ENCODE measurements around the gene INSYN2A.

The INSYN2A gene, protein sequence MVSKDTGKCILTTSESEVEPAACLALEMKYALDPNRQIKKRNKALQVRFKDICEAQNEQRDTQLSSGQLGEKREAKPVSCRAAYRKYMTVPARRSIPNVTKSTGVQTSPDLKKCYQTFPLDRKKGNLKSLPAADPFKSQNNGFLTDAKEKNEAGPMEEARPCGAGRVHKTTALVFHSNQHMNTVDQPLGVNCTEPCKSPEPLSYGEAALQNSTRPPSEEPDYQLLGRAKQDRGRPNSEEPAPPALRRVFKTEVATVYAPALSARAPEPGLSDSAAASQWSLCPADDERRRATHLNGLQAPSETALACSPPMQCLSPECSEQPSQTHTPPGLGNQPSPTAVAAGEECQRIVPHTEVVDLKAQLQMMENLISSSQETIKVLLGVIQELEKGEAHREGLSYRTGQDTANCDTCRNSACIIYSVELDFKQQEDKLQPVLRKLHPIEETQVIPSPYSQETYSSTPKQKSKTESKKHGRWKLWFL

DNA sequence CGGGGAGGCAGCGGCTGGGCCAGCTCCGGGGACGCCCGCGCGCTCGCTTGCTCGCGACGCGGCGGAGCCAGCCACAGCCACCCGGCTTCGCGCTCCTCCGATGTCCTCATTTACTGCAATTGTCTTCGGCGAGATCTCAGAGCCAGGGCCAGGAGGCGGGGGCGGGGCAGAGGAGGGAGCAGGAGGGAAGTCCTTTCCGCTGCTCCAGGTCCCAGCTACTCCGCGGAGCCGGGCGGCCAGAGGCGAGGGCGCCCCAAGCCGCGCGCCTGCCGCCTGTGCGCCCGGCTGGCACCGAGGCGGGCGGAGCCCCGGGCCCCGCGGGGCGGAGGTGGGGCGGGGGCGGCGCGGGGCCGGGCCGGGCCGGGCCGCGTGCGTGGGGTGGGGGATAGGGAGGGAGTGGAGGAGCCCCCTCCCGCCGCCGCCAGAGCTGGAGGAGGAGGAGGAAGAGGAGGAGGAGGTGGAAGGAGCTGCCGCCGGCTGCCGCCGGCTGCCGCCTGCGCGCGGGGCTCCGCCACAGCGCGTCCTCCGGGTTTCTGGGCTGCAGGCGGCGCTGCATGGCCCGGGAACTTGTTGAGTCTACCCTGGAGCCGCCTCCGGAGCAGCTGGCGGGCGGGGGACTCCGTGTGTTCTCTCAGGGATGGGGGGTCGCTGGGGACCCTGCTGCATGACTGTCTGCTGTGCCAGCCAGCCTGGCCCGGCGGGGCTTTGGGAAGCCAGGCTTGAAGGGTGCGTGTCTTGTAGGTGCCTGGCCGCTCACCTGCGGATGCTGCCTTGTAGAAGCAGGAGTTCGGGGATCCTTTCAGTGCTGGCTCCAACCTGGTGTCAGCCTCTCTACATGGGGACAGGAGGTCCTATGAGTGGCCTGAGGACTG is at the start of gene INSYN2A:
Gene INSYN2A, minus strand, starts transcription at position 310 of the 872 bp plus-strand sequence. CDS start 20,196 bp downstream, outside the sequence.
- DNase-seq: peak; percentile 49 to 51

DNA sequence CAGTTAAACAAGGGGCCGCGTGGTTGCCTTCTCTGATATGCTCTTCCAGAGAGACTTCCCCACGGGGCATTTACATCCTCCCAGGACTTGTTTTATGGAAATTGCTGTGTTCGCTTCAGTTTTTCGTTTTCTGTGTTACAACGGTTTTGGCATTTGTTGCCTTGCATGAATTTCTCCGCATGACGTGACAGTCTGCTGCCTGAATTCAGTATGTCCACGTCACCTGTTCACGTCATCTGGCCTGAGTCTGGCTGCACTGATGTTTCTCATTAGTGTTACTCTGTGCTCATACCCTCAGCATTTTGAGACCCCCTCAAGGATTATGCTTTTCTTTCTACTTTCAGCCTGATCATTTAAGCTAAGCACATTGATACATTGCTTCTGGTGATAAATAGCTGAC is 49.1 kb upstream of the INSYN2A start:
- no peak for DNase-seq

DNA sequence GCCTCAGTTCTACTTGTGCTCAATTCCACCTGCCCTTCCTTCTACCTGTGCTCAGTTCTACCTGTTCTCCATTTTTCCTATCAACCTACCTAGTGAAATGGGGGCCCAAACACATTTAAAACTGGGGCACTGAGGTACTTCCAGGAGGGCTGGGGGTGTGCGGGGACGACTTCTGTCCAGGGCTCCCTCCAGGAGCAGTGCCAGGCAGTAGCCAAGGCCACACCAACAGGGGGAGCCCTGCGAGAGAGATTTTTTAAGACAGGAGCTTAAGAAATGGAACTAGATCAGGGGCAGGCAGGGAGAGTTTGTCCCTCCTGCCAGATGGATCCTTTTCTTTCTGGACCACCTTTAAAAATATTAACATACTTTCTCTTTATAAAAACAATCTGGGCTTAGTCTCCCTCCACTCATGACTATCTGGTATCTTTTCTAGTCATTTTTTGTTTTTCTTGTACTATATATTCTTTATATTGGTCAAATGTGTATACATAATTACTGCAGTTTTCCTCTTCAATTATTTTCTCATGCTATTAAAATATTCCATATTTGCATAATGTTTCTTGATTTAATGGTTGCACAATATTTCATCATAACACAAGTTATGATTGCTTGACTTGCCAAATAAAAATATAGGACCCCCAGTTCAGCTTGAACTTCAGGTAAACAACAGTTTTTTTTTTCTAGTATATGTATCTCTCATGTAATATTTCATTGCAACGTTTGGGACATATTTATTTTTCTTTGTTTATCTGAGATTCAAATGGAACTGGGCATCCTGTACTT is 47.3 kb upstream of the INSYN2A start:
- DNase-seq: peak in 1 of 2 donors; percentile 18

DNA sequence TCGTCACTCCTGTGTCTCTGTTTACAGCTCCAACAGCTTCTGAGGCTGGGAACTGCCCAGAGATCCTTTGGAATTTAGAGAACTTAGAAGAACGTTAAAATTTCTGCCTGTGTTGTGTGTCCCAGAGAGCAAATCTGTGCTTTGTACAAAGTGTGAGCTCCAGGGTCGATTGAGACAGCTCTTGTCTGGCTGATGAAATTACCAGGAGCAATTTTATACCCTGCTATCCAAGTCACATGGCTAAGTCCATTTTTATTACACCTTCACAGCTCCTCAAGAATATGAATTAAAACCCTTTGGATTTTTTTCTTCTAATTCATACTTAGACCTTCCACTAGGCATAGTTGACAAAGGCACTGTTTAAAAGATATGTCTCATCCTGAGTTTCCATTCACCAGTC is 46.5 kb upstream of the INSYN2A start:
- no peak for DNase-seq

DNA sequence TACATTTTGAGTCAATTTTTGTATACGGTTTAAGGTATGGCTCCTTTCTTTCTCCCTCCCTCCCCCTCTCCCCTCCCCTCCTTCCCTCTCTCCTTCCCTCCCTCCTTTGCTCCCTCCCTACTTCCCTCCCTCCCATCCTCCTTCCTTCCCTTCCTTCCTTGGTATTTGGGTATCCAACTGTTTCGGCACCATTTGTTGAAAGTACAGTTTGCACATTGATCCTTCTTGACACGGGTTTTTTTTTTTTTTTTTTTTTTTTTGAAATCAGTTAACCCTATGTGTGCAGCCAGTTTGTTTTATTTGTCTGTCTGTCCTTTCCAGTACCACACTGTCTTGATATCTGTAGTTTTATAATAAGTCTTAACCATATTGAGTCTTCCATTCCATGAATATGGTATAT is 39.9 kb upstream of the INSYN2A start:
- DNase-seq: no peak

DNA sequence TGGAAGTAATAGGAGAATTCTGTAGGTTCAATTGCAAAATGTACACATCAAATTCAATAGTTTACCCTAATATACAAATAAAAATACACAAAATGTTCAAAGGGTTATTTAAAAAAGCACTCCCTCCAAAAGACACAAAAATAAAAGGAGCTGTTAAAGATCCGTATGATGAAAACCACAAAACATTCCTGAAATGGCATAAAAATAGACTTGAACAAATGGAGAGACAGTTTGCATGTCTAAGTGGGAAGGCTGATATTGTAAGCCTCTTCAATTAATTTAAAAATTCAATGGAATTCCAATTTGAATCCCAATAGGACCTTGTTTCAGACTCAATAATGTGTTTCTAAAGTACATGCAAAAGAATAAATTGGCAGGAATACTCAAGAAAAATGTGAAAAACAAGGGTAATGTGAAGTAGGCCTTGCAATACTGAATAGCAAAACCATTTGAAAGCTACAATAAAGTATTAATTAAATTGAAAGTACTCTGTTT is 38.0 kb upstream of the INSYN2A start:
- DNase-seq: peak in 1 of 2 donors; percentile 25

DNA sequence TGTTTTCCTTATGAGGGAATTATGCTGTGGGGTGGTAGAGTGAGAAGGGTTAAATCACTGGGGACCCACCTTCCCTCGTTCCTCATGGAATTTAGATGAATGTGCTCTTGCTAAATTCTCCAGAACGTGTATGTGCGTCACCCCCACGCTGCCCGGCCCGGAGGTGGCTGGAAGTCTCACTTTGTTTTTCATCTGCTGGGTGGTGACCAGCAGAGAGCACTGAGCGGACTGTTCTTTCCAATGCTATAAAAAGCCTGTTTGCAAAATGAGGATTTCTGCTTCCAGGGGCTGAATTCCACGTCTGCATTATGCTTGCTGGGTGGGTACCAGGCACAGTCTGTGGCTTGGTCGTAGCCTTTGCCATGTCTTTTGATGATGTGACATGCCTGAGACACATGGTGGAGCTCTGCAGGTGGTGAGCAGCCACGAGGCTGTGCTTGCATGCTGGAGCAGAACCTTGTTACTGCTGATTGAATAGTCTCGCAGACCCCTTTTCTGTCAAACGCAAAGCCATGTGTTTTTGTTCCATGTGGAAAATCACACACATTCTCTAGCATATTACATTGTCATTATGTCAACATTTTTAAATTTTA is 31.9 kb upstream of the INSYN2A start:
- DNase-seq: no peak

DNA sequence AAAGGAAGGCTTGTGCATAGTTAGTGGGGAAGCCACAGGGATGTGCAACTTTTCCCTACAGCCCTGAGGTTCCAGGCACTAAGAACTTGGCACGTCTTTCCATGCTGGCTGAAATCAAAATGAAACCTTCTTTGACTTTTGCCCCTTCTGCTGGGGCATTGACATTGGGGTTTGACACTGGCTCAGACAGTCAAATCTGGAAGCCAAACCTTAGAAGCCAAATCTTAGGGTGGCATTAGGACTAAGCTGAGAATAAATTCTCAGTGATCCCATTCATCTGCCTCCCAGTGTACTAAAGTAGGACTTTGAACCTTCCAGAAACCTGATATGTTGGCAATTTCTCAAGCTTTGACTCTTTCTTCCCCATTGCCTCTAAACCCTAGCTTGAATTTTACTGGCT is 31.3 kb upstream of the INSYN2A start:
- DNase-seq: no peak

DNA sequence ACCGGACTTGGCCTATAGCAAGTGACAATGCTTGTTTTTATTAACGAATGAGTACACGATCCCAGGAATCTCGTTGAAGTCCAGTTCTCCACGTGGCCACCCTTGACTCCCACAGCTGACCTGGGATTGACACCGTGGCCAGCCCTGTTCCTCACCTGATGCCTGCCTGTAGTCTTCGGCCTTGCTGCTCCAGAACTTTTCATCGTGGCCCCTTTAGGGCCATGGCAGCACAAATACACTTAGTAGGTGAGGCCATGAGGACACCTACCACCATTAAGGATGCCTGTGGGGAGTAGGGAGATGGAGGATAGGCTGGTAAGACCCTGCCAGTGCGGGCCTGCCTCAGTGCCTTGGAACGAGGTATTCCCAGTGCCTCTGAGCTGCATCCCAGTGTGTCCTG is 30.6 kb upstream of the INSYN2A start:
- DNase-seq: no peak

DNA sequence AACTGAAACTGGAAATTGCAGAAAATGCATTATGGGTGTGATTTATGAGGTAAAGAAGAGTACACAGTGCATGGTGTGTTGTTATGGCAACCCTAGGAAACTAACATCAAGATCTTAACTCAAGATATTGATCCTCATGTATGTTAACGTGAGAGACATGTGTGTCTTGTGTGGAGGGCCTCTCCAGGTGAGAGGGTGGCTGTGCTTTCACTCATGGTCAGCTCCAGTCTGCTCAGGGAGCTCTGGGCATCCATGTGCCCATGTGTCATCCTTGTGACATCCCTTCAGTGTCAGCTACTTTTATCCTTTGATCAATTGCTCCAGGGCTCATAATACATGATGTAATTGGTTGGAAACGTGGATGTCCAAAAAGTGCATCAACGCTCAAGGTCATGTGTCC is 24.9 kb upstream of the INSYN2A start:
- DNase-seq: no peak

DNA sequence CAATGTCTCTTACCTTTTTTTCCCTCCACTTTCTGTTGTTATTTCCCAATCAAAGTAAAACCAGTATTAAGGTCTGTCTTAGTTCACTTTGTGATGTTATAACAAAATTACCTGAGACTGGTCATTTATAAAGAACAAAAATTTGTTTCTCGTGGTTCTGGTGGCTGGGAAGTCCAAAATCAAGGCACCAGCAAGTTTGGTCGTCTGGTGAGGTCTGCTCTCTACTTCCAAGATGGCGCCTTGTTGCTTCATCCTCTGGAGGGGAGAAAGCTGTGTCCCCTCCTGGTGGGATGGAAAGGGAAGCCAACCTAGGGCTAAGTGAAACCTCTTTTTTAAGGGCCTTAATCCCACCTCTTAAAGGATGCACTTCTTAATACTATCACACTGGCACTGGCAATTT is 22.3 kb upstream of the INSYN2A start:
- DNase-seq: no peak

DNA sequence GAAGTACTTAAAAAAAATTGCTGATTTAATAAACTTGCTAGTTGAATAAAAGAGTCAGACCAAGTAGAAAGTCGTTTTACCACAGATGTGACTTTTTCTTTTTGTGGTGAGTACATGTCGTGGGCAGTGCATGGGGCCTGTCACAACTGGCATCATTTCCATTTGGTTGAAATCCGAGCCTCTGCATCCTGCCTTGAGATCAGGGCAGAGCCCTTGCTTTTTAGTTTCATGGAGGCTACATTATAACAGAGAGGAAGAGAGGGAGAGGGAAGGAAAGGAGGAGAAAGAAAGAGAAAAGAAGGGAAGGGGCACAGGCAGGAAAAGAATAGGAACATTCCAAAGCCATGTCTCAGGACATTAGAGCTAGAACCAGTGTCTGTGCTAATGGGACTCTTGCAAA is 20.4 kb upstream of the INSYN2A start:
- no peak for DNase-seq

DNA sequence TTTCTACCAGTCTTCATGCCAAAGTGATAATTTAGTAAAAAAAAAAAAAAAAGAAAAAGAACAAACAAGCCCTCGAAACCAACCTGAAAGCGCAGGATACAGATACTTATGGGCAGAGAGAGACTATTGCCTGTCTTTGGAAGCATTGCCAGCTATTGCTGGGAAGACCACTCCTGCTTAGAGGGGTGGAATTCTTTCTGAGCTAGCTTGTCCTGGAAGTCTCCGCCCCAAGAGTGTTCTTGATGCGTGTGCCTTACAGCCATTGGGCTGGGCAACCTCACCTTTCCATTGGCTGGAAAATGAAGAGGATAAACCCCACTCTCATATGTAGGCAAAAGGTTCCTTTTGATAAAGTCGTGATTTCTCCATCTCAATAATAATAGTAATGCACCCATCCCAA is 19.9 kb upstream of the INSYN2A start:
- DNase-seq: no peak

DNA sequence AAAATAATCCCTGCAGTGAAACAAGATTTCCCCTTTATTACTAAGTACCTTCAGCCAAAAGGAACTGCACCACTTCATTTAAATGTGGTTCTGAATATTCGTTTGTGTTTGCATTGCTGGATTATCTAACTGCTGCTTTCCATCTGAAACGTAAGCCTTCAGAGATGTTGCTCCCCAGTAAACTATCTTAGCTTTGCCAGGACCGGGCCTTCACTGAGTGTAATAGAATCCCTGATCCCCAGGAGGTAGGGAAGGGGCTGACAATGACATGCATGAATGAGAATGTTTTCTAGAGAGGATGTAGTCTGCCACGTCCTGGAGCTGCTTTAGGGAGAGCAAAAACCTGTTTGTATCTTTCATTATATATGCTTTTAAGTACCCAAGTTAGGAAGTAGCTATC is 19.5 kb upstream of the INSYN2A start:
- no peak for DNase-seq

DNA sequence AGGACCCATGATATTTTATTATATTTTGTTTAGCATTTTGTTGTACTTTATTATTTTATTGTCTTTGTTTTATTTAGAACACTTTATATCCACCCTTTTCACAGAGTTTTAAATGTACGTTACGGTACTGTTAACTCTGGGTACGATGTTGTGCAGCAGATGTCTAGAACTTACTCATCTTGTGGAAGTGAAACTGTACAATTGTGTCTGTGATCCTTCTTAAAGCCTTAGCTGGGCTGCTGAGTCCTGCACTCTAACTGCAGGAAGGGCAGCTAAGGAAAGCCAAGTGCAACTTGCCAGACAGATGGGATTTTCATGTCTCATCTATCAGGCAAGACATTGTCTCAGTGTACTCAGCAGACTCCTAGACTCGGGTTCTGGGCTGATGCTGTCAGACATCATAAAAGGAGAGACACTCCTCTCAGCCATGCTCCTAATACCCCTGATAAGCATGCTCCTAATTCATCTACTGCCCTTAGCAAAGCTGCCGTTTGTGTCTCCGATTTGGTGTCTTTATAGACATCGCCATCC is 14.6 kb upstream of the INSYN2A start:
- DNase-seq: no peak

DNA sequence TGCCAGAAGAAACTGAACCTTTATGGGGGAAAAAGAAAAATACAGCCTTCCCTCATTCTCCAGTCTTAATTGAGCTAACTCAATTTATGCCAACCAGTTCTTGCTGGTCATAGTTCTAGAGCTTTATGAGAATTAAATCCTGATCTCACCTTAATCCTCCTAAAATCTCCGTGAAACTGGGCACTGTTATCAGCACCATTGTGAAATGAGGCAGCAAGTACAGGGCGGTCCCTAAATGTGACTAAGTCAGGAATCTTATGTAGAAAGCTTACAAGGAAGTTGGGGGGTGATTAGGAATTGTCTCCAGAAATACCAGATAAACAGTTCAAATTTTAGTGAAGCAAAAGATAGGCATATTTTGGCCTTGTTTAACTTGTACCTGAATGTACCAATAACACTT is 10.7 kb upstream of the INSYN2A start:
- DNase-seq: no peak

DNA sequence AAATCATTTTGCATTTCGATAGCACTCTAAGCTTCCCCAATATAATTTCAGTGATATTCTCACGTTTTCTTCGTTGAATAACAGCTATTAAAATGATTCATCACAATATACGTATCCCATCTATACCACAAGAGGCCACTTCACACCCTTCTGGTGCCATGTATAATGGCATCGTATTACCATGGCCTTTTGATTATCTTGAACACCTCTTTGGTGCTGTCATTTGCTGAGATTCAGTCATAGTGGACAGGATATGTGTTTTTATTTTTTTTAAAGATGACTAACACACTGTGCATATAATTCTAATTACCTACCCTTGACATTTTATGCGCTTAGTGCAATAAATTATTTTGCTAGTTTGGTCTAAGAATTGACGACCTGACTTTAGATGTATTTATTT is 6.7 kb upstream of the INSYN2A start:
- DNase-seq: no peak

DNA sequence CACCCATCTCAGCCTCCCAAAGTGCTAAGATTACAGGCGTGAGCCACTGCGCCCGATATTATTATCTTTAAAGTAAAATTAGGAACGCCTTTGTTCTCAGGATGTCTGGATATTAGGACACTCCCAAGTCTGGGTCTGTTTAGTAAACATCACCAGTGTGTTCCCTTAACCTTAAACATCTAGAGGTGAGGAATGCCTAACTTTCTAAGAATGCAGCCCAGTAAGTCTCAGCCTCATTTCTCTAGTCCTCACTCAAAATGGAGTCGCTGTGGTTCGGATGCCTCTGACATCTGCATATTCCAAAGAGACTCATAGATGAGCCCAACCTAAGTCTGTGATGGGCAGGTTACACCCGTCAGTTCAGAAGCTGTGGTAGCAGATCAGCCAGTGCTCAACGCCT is 4.3 kb upstream of the INSYN2A start:
- no peak for DNase-seq

DNA sequence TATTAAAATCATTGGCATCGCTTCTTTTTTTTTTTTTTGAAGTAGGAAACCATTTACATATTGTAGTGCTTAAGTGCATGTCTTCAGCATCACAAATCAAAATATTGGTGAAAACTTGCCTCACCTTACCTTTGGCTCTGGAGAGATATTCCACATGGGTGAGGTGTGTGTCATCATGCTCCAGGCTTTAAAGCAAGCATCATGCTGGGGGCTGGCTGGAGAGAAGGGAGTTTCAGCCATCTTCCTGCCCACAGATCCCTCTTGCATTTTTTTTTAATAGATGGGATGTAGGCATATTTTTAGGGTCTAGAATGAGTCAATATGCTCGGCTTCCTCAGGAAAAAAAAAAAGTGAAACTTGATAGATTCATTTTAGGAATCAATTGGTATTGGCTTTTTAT is 2.3 kb upstream of the INSYN2A start:
- no peak for DNase-seq

DNA sequence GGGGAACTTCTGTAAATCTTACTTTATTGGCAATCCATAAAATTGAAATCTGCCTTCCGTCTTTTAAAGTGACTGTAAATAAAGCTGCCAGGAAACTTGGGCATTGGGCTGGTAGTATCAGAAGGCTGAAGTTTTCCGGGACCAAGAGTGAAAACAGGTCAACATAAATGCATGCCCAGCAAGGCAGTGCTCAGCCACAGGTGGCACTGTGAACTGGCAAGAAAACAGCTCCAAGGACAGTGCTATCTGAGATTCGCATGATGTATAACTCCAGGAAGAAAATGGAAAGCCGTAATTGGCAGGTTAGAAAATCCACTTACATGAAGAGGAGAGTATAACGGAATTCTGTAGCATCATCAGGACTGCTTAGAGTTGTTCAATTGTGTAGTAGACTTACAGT is 1.9 kb upstream of the INSYN2A start:
- no peak for DNase-seq

DNA sequence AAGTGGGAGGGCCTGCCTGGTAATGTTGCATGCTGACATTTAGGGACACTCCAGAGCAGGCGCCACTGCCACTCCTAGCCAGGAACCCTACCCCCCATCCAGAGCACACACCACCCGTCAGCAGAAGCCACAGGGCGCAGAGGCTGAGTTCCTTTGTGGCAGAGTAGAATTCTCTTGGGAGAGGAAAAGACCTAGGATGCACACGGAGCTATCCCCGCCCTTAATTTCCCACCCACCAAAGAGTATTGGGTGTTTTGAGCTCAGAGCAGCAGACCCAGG is 702 bp upstream of the INSYN2A start:
- no peak for DNase-seq

DNA sequence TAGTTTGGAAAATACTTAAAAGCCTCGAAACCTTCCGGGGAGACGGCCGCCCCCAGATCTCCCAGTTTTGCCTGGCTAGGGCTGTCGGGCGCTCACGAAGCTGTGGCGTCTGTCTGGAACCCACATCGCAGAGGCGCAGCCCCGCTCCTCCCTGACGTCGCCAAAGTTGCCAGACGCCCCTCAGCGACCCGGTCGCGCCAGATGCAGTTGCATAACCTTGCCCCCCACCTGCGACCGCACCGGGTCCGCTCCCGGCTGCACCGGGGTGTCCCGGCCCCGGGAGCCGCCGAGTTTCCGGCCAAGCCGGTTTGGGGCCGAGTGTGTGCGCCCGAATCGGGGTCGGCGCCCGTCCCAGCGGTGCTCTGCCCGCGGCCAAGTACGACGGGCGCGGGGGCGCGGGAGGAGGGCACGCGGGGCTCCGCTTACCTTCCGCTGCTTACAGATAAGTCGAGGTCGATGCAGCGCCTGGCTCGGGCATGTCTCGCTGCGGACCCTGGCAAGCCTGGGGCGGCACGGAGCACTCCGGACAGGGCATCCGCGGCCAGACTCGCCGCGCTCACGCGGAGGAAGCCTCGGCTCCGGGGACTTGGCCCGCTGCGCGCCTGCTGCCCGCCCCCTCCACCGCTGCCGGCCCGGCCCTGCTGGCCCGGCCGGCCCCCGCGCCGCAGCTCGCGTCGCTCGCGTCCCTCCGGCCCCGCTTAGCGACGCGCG is 665 bp downstream of the INSYN2A start:
- no peak for DNase-seq
